ENCODE measurements around the gene CCDC9.

Gene CCDC9

GRCh38 chr19:47255879-47256692 is at the start of gene CCDC9:
Gene CCDC9, plus strand, starts transcription at chr19:47256525. Its CDS starts 1,876 bp downstream, at chr19:47258401.
- peak; percentile 80 for DNase-seq

- DNase-seq: no peak
These were observed 46.8 kb upstream of the CCDC9 start for GRCh38 chr19:47209319-47210179.

- DNase-seq: no peak
These were observed 46.2 kb upstream of the CCDC9 start for GRCh38 chr19:47210180-47210490.

- no peak for DNase-seq
These were observed 45.5 kb upstream of the CCDC9 start for GRCh38 chr19:47210689-47211316.

GRCh38 chr19:47215581-47215980 is 40.7 kb upstream of the CCDC9 start:
- no peak for DNase-seq

- no peak for DNase-seq
These were observed 35.1 kb upstream of the CCDC9 start for GRCh38 chr19:47221080-47221841.

GRCh38 chr19:47221890-47222289 is 34.4 kb upstream of the CCDC9 start:
- no peak for DNase-seq

GRCh38 chr19:47225746-47226425 is 30.4 kb upstream of the CCDC9 start:
- DNase-seq: peak; percentile 91

- DNase-seq: no peak
These were observed 29.6 kb upstream of the CCDC9 start for GRCh38 chr19:47226426-47227351.

GRCh38 chr19:47227352-47228167 is 28.8 kb upstream of the CCDC9 start:
- DNase-seq: no peak

- DNase-seq: no peak
These were observed 28.0 kb upstream of the CCDC9 start for GRCh38 chr19:47228168-47228936.

GRCh38 chr19:47228937-47229675 is 27.2 kb upstream of the CCDC9 start:
- no peak for DNase-seq

GRCh38 chr19:47229676-47230053 is 26.7 kb upstream of the CCDC9 start:
- no peak for DNase-seq

GRCh38 chr19:47230054-47230920 is 26.0 kb upstream of the CCDC9 start:
- no peak for DNase-seq

- no peak for DNase-seq
These were observed 25.5 kb upstream of the CCDC9 start, which contains the start of gene BBC3 for GRCh38 chr19:47230921-47231214. Gene BBC3, minus strand, starts transcription at chr19:47231199. Its CDS starts 2,768 bp downstream, at chr19:47228431.

GRCh38 chr19:47231215-47232054 is 24.9 kb upstream of the CCDC9 start:
- DNase-seq: no peak

Measured in 8988T (cell line).